A673 (cell line): ENCODE measurements around the gene CAND1. TPM values are rescaled to one million over a fixed set of nuclear protein-coding genes. Genes with fewer than 3 reads are reported as not detected.
A peak's percentile ranks its signal among the peaks of the same experiment; 100 is the strongest.

ENCODE experiments used
- Bru-seq: library from RNA; stranded (reverse); fragments of 400-500 nt; gene quantifications from one replicate; lab custom pipeline; 2021; lab: Mats Ljungman, UMichigan
- BruChase-seq, 2 experiments: library from RNA; stranded (reverse); fragments of 400-500 nt; gene quantifications; one replicate each; lab custom pipeline; 2021; lab: Mats Ljungman, UMichigan
- BruUV-seq: library from RNA; stranded (reverse); fragments of 400-500 nt; replicated peaks from 2 replicates; lab custom pipeline; 2021; lab: Mats Ljungman, UMichigan
- CTCF ChIA-PET: fragments of 300-600 bp; sonication (Branson Sonifier 250); formaldehyde crosslinking; loops from one replicate; lab custom pipeline; 2022; ENCODE audit warnings: antibody characterized with exemption; lab: Charles Lee
- POLR2A ChIA-PET: fragments of 300-600 bp; sonication (Branson Sonifier 250); formaldehyde crosslinking; loops from one replicate; lab custom pipeline; 2022; ENCODE audit warnings: antibody characterized with exemption; ENCODE audit not compliant: low non-redundant PET; lab: Charles Lee
- DNase-seq: peaks from one replicate; pipeline ENCODE4 v3.0.0-alpha.2; 2015; ENCODE audit warnings: low spot score
- H3K27ac ChIP-seq: fragments of 200-600 bp; sonication (generic); 2 replicates; pipeline ENCODE4 v1.5.1; 2016; ENCODE audit warnings: mixed run types, low read depth, mild to moderate bottlenecking, mixed read lengths, antibody characterized with exemption, low read length; ENCODE audit not compliant: poor library complexity, severe bottlenecking
- H3K27me3 ChIP-seq: fragments of 200-600 bp; sonication (generic); replicated peaks from 2 replicates; pipeline ENCODE4 v1.6.1; 2017; ENCODE audit warnings: mixed run types, low read depth, mild to moderate bottlenecking, mixed read lengths, antibody characterized with exemption, low read length; ENCODE audit not compliant: insufficient read depth, poor library complexity
- H3K36me3 ChIP-seq: fragments of 200-600 bp; sonication (generic); 2 replicates; pipeline ENCODE4 v1.6.1; 2016; ENCODE audit warnings: mixed run types, mild to moderate bottlenecking, mixed read lengths, antibody characterized with exemption, low read length; ENCODE audit not compliant: insufficient read depth, poor library complexity, severe bottlenecking
- H3K4me1 ChIP-seq: fragments of 200-600 bp; sonication (generic); 2 replicates; pipeline ENCODE4 v1.6.1; 2017; ENCODE audit warnings: mixed run types, mild to moderate bottlenecking, mixed read lengths, antibody characterized with exemption, low read length; ENCODE audit not compliant: insufficient read depth, poor library complexity, severe bottlenecking
- H3K4me3 ChIP-seq: fragments of 200-600 bp; sonication (generic); 2 replicates; pipeline ENCODE4 v1.5.1; 2016; ENCODE audit warnings: low read depth, mixed run types, mild to moderate bottlenecking, mixed read lengths, low read length; ENCODE audit not compliant: poor library complexity, severe bottlenecking
- H3K9me3 ChIP-seq: fragments of 200-600 bp; sonication (generic); 2 replicates; pipeline ENCODE4 v1.6.1; 2016; ENCODE audit warnings: mixed run types, low read depth, mild to moderate bottlenecking, mixed read lengths, antibody characterized with exemption, low read length; ENCODE audit not compliant: poor library complexity, severe bottlenecking
- CTCF ChIP-seq: fragments of 300-800, 200-600 bp; sonication (generic); conservative IDR thresholded peaks from 2 replicates; pipeline ENCODE4 v1.5.1; 2017; ENCODE audit warnings: low read depth, mild to moderate bottlenecking, antibody characterized with exemption, low read length, moderate library complexity, mixed read lengths
- EZH2 ChIP-seq: fragments of 200-600 bp; sonication (generic); IDR thresholded peaks from 2 replicates; pipeline ENCODE4 v1.6.1; 2017; ENCODE audit warnings: borderline replicate concordance, low read depth, mild to moderate bottlenecking, mixed read lengths, antibody characterized with exemption, low read length; ENCODE audit not compliant: poor library complexity, severe bottlenecking
- intact Hi-C: fragments of 100-400 bp; cut with micrococcal nuclease; formaldehyde crosslinking; loops from one replicate; pipeline ENCODE4 v1.10.0; 2022; ENCODE audit not compliant: unreplicated experiment
- long read RNA-seq: library from polyadenylated mRNA; stranded (forward); transcript quantifications from one replicate; pipeline ENCODE4 v2.0.0, GENCODE V29; 2022
- total RNA-seq: library from RNA; stranded (reverse); gene quantifications from 2 replicates; pipeline ENCODE4 v1.2.3, GENCODE V29; 2021

The CAND1 gene
- total RNA-seq, result 195 and 196 TPM in 2 replicates
- Bru-seq, nascent RNA, result percentile 96 among the genes with signal in this experiment
- BruChase-seq, experiment 1, labeled RNA remaining after a 2-hour chase, result percentile 95 among the genes with signal in this experiment
- percentile 97 among the genes with signal in this experiment for BruChase-seq, experiment 2, labeled RNA remaining after a 6-hour chase
- long read RNA-seq, full-length matches to known transcripts, result 254 of 298 reads
- long read RNA-seq, partial matches to known transcripts, result 22 of 298 reads
- long read RNA-seq, other reads (novel, unspliced or antisense), result 22 of 298 reads

DNA sequence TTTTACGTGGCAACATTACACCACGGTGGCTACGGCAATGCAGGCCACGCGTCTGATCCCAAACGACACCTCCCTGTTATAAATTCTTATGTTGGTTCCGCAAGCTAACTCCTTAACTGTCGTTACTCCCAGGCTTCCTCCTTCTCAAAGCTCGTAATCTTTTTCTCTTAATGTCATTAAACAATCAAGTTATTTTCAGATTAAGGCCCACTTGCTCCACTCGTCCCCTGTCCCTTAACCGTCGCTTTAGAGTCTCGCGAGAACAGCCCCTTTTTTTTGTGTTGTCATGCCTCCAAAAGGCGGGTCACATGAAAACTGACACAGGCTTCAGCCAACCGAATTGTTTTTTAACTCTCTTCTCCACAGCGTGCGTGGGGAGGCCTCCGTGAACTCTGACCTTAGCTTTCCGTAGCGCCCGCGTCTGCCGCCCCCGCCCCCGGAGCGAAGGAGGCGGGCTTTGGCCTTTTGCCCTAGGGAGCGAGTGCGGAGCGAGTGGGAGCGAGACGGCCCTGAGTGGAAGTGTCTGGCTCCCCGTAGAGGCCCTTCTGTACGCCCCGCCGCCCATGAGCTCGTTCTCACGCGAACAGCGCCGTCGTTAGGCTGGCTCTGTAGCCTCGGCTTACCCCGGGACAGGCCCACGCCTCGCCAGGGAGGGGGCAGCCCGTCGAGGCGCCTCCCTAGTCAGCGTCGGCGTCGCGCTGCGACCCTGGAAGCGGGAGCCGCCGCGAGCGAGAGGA lies at the start of gene CAND1:
TSS of gene CAND1 (plus strand) at position 463 of the 737 bp plus-strand sequence. CDS start 360 bp downstream, outside the sequence.
- Histone ChIP-seq H3K4me3 (peak within 1 kb of the TSS; percentile 89), H3K27me3 (no peaks in the 10 kb centered on the region), H3K36me3 (no peaks in the 10 kb centered on the region), H3K9me3 (no peaks in the 10 kb centered on the region), H3K27ac (peak within 1 kb of the TSS; percentile 98), H3K4me1 (peaks cover 24% of the 10 kb centered on the region)
- no TSS peak for BruUV-seq
- TF ChIP-seq EZH2 (no peak), CTCF (0 out of 2 replicates have a peak, but pooled peaks have one; percentile 14)
- intact Hi-C loops, result no loop called here
- POLR2A ChIA-PET, result interaction anchor here (0.5 kb wide), 1 partner anchor 25 kb away, joined by 3 read pairs; no protein-coding TSS in a partner anchor
- CTCF ChIA-PET, result interaction anchor here (1.4 kb wide), 1 partner anchor 108 kb away, joined by 6 read pairs; no protein-coding TSS in a partner anchor
- peak; percentile 99 for DNase-seq

DNA sequence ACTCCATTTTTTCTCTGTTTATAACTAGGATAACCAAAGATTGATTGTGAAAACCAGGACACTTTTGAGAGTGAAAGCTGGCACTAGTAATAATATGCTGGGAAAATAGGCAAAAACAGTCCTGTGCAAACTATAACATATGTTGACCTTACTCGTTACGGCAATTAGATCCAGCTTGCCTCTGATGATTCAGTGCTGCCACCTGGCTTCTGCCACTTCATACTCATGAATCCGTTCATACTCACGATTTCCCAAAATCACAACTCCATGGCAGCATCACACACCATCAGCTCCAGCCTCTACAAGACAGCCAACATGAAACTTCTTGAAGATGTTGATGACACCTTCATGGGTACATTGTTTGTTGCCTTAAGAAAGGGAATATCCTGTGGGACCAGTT lies 49.1 kb upstream of the CAND1 start:
- Histone ChIP-seq H3K9me3 (no peaks in the 10 kb centered on the region), H3K4me1 (no peaks in the 10 kb centered on the region), H3K36me3 (no peaks in the 10 kb centered on the region), H3K27me3 (peaks cover 30% of the 10 kb centered on the region), H3K27ac (no peak overlapping the region), H3K4me3 (no peak overlapping the region)
- ChIA-PET CTCF (interaction anchor here (0.8 kb wide), 1 partner anchor 59 kb away, joined by 4 read pairs; no protein-coding TSS in a partner anchor), POLR2A (no interaction called here)
- DNase-seq, result peak; percentile 23
- no TSS peak for BruUV-seq
- intact Hi-C loops, result loop anchor here (5.0 kb wide), 1 partner anchor 193 kb away; no protein-coding TSS in a partner anchor
- TF ChIP-seq CTCF (peak; percentile 51), EZH2 (no peak)

GRCh38 chr12:67222302-67222701 lies 46.9 kb upstream of the CAND1 start:
- peak; percentile 60 for DNase-seq
- CTCF ChIA-PET, result interaction anchor here (0.9 kb wide), 1 partner anchor 61 kb away, joined by 5 read pairs; no protein-coding TSS in a partner anchor

More at GRCh38 chr12:67222302-67222701, 46.9 kb upstream of the CAND1 start:
- H3K4me3 ChIP-seq, result no peak overlapping the region
- no peaks in the 10 kb centered on the region for H3K36me3 ChIP-seq
- POLR2A ChIA-PET, result no interaction called here
- H3K9me3 ChIP-seq, result no peaks in the 10 kb centered on the region
- no TSS peak for BruUV-seq
- intact Hi-C loops, result loop anchor here (5.0 kb wide), 1 partner anchor 195 kb away; no protein-coding TSS in a partner anchor
- peaks cover 16% of the 10 kb centered on the region for H3K27me3 ChIP-seq
- TF ChIP-seq EZH2 (no peak), CTCF (peak; percentile 58)
- no peaks in the 10 kb centered on the region for H3K4me1 ChIP-seq
- H3K27ac ChIP-seq, result no peak overlapping the region
